ENCODE results near the gene PVALEF. TPM values are rescaled to one million over a fixed set of nuclear protein-coding genes. Genes with fewer than 3 reads are reported as not detected.
A peak's percentile ranks its signal among the peaks of the same experiment; 100 is the strongest.

The PVALEF gene
- total RNA-seq, 1 experiment from 2014 or later = not detected

- Histone ChIP-seq H2BK15ac (ENCODE audit: low read depth, low read length) (no peak overlapping the region), H3K27me3 (ENCODE audit: insufficient read depth, low read length) (no peaks in the 10 kb centered on the region), H3K79me1 (ENCODE audit: insufficient read depth, low read depth, low read length, poor library complexity, severe bottlenecking) (no peaks in the 10 kb centered on the region), H2AK5ac (ENCODE audit: insufficient read length, low read length) (no peak overlapping the region), H3K4ac (ENCODE audit: low read depth, low read length) (no peak overlapping the region), H4K8ac (replicated peaks; ENCODE audit: insufficient read length, low read depth, low read length) (no peak overlapping the region), H3K4me1 (ENCODE audit: insufficient read depth, low read length) (no peaks in the 10 kb centered on the region), H3K23ac (ENCODE audit: insufficient read length, low read depth, low read length) (no peak overlapping the region), H3K9me3 (ENCODE audit: control insufficient read depth, low read depth, low read length) (no peaks in the 10 kb centered on the region), H4K5ac (ENCODE audit: insufficient read length, low read depth, low read length) (no peak overlapping the region), H2BK12ac (ENCODE audit: insufficient read length, low read depth, low read length) (no peak overlapping the region), H4K20me1 (ENCODE audit: control insufficient read depth, insufficient read depth, insufficient read length) (no peaks in the 10 kb centered on the region), H3K79me2 (ENCODE audit: insufficient read depth, low read length) (no peaks in the 10 kb centered on the region), H3K14ac (ENCODE audit: insufficient read depth, low read length) (no peak overlapping the region), H3K4me2 (ENCODE audit: insufficient read depth, insufficient read length, low read length) (no peak overlapping the region), H2BK20ac (ENCODE audit: low read depth, low read length, poor library complexity, severe bottlenecking) (no peak overlapping the region), H3K56ac (ENCODE audit: insufficient read length, low read depth, low read length) (no peak overlapping the region), H4K91ac (ENCODE audit: insufficient read length, low read depth, low read length) (no peak overlapping the region), H2AFZ (ENCODE audit: low read length) (no peak overlapping the region), H3K18ac (ENCODE audit: insufficient read length, low read depth, low read length) (no peak overlapping the region), H2BK5ac (ENCODE audit: insufficient read length, low read length) (no peak overlapping the region), H2BK120ac (ENCODE audit: low read depth, low read length, poor library complexity, severe bottlenecking) (no peak overlapping the region), H3K27ac (ENCODE audit: insufficient read length, low read depth, low read length) (no peak overlapping the region), H3T11ph (ENCODE audit: low read length) (no peak overlapping the region), H3K23me2 (ENCODE audit: insufficient read length, low read depth, low read length, poor library complexity, severe bottlenecking) (no peaks in the 10 kb centered on the region), H3K9ac (ENCODE audit: extremely low read depth, insufficient read length, low read length) (no peak overlapping the region)
- H3K4me1 Mint-ChIP-seq = peaks cover 0 to 13% of the 10 kb centered on the region in 2 experiments; a peak in 2 of 4 replicates
- no peaks in the 10 kb centered on the region for H3K9me3 Mint-ChIP-seq
- no CpG with 5 or more reads among the region's 25 CpGs for WGBS (ENCODE audit: extremely low coverage, insufficient read length, low lambda C conversion rate)
- H3K27ac Mint-ChIP-seq = 0 out of 7 replicates have a peak overlapping the region, but pooled peaks of 1 of the 3 experiments have one; percentile 51
- H3K27me3 Mint-ChIP-seq (ENCODE audit: low read depth) = no peaks in the 10 kb centered on the region
- TF ChIP-seq CTCF (conservative IDR thresholded peaks at IDR 0.05) = no peak
- no peaks in the 10 kb centered on the region for H3K36me3 Mint-ChIP-seq (ENCODE audit: insufficient read depth in 1 of 3, low read depth in 3 of 3)
- DNase-seq = no peak
- no peak overlapping the region for H3K4me3 Mint-ChIP-seq
Measured at GRCh38 chr17:81127526-81128177, 37.7 kb upstream of the PVALEF start.

Measured in H9 (cell line).